Activated T-cell treated with anti-CD3 and anti-CD28 coated beads, Interleukin-2, amount 50 U/mL, for 24 hours (primary cell): ENCODE results near the gene C9orf72.

Source experiments
- DNase-seq: peaks from one replicate; pipeline ENCODE4 v3.0.0-alpha.2; 2020
- H3K27ac Mint-ChIP-seq: 2 replicates; pipeline ENCODE4 v1.8.0; 2020; ENCODE audit warnings: mild to moderate bottlenecking, mixed read lengths
- H3K27me3 Mint-ChIP-seq: 2 replicates; pipeline ENCODE4 v1.8.0; 2020; ENCODE audit warnings: mixed read lengths
- H3K36me3 Mint-ChIP-seq: 2 replicates; pipeline ENCODE4 v1.8.0; 2020; ENCODE audit warnings: low read depth, mixed read lengths
- H3K4me1 Mint-ChIP-seq: 2 replicates; pipeline ENCODE4 v1.8.0; 2020; ENCODE audit warnings: low read depth, mixed read lengths
- H3K4me3 Mint-ChIP-seq: 2 replicates; pipeline ENCODE4 v1.8.0; 2020; ENCODE audit warnings: mild to moderate bottlenecking, moderate library complexity, mixed read lengths
- H3K9me3 Mint-ChIP-seq: 2 replicates; pipeline ENCODE4 v1.8.0; 2020; ENCODE audit warnings: mixed read lengths

C9orf72 gene

GRCh38 chr9:27591672-27592071 is 18.4 kb upstream of the C9orf72 start:
- no peaks in the 10 kb centered on the region for H3K4me1 Mint-ChIP-seq
- no peak for DNase-seq
- H3K9me3 Mint-ChIP-seq, result peaks cover 5% of the 10 kb centered on the region
- no peaks in the 10 kb centered on the region for H3K36me3 Mint-ChIP-seq
- peaks cover 49% of the 10 kb centered on the region for H3K27me3 Mint-ChIP-seq
- H3K27ac Mint-ChIP-seq, result no peak overlapping the region
- H3K4me3 Mint-ChIP-seq, result no peak overlapping the region

GRCh38 chr9:27591093-27591492 is 17.8 kb upstream of the C9orf72 start:
- DNase-seq, result no peak
- Mint-ChIP-seq H3K27ac (no peak overlapping the region), H3K27me3 (peaks cover 54% of the 10 kb centered on the region), H3K4me3 (no peak overlapping the region), H3K36me3 (no peaks in the 10 kb centered on the region), H3K9me3 (peaks cover 5% of the 10 kb centered on the region), H3K4me1 (no peaks in the 10 kb centered on the region)

GRCh38 chr9:27590651-27591050 is 17.4 kb upstream of the C9orf72 start:
- Mint-ChIP-seq H3K27me3 (peaks cover 54% of the 10 kb centered on the region), H3K27ac (no peak overlapping the region), H3K9me3 (peaks cover 5% of the 10 kb centered on the region), H3K4me3 (no peak overlapping the region), H3K4me1 (no peaks in the 10 kb centered on the region), H3K36me3 (no peaks in the 10 kb centered on the region)
- DNase-seq, result no peak

- DNase-seq, result no peak
- no peak overlapping the region for H3K27ac Mint-ChIP-seq
- H3K4me1 Mint-ChIP-seq, result no peaks in the 10 kb centered on the region
- no peak overlapping the region for H3K4me3 Mint-ChIP-seq
- peaks cover 5% of the 10 kb centered on the region for H3K9me3 Mint-ChIP-seq
- no peaks in the 10 kb centered on the region for H3K36me3 Mint-ChIP-seq
- H3K27me3 Mint-ChIP-seq, result peaks cover 56% of the 10 kb centered on the region
Measured at GRCh38 chr9:27589462-27589861, 16.2 kb upstream of the C9orf72 start.

- Mint-ChIP-seq H3K4me3 (no peak overlapping the region), H3K27ac (no peak overlapping the region), H3K4me1 (no peaks in the 10 kb centered on the region), H3K9me3 (peaks cover 5% of the 10 kb centered on the region), H3K27me3 (peaks cover 42% of the 10 kb centered on the region), H3K36me3 (no peaks in the 10 kb centered on the region)
- no peak for DNase-seq
Measured at GRCh38 chr9:27586304-27586703, 13.0 kb upstream of the C9orf72 start.

GRCh38 chr9:27584931-27585330 is 11.7 kb upstream of the C9orf72 start:
- Mint-ChIP-seq H3K4me3 (no peak overlapping the region), H3K27ac (no peak overlapping the region), H3K36me3 (no peaks in the 10 kb centered on the region)

GRCh38 chr9:27582794-27583193 is 9.5 kb upstream of the C9orf72 start:
- no peak overlapping the region for H3K27ac Mint-ChIP-seq
- peaks cover 20% of the 10 kb centered on the region for H3K27me3 Mint-ChIP-seq
- no peaks in the 10 kb centered on the region for H3K4me1 Mint-ChIP-seq
- H3K4me3 Mint-ChIP-seq, result no peak overlapping the region
- H3K36me3 Mint-ChIP-seq, result no peaks in the 10 kb centered on the region
- no peak for DNase-seq
- peaks cover 3% of the 10 kb centered on the region for H3K9me3 Mint-ChIP-seq

More at GRCh38 chr9:27584931-27585330, 11.7 kb upstream of the C9orf72 start:
- no peaks in the 10 kb centered on the region for H3K9me3 Mint-ChIP-seq
- DNase-seq, result no peak
- peaks cover 32% of the 10 kb centered on the region for H3K27me3 Mint-ChIP-seq
- H3K4me1 Mint-ChIP-seq, result no peaks in the 10 kb centered on the region

- H3K27ac Mint-ChIP-seq, result no peak overlapping the region
- no peaks in the 10 kb centered on the region for H3K36me3 Mint-ChIP-seq
- no peaks in the 10 kb centered on the region for H3K4me1 Mint-ChIP-seq
- H3K4me3 Mint-ChIP-seq, result no peak overlapping the region
- peaks cover 3% of the 10 kb centered on the region for H3K9me3 Mint-ChIP-seq
- H3K27me3 Mint-ChIP-seq, result peaks cover 11% of the 10 kb centered on the region
- DNase-seq, result no peak
Measured at GRCh38 chr9:27581826-27582225, 8.5 kb upstream of the C9orf72 start.

GRCh38 chr9:27573634-27574590 is 631 bp upstream of the C9orf72 start:
- Mint-ChIP-seq H3K36me3 (peaks cover 11% of the 10 kb centered on the region), H3K4me3 (peak overlapping the region; percentile 86), H3K9me3 (peaks cover 3% of the 10 kb centered on the region), H3K27ac (peak overlapping the region; percentile 100), H3K27me3 (peaks cover 4% of the 10 kb centered on the region), H3K4me1 (peaks cover 38% of the 10 kb centered on the region)
- peak; percentile 89 for DNase-seq

GRCh38 chr9:27572566-27572917 is 739 bp downstream of the C9orf72 start:
- Mint-ChIP-seq H3K27ac (peak overlapping the region; percentile 100), H3K4me1 (peaks cover 41% of the 10 kb centered on the region)

GRCh38 chr9:27572061-27572460 is 1.2 kb downstream of the C9orf72 start:
- Mint-ChIP-seq H3K36me3 (peaks cover 11% of the 10 kb centered on the region), H3K4me3 (peak overlapping the region; percentile 86), H3K27me3 (peaks cover 4% of the 10 kb centered on the region), H3K9me3 (no peaks in the 10 kb centered on the region), H3K27ac (peak overlapping the region; percentile 100), H3K4me1 (peaks cover 42% of the 10 kb centered on the region)
- DNase-seq, result no peak

More at GRCh38 chr9:27572566-27572917, 739 bp downstream of the C9orf72 start:
- peak overlapping the region; percentile 86 for H3K4me3 Mint-ChIP-seq
- H3K36me3 Mint-ChIP-seq, result peaks cover 11% of the 10 kb centered on the region
- no peaks in the 10 kb centered on the region for H3K9me3 Mint-ChIP-seq
- DNase-seq, result no peak
- peaks cover 4% of the 10 kb centered on the region for H3K27me3 Mint-ChIP-seq

- Mint-ChIP-seq H3K9me3 (no peaks in the 10 kb centered on the region), H3K4me3 (no peak overlapping the region), H3K27me3 (peaks cover 4% of the 10 kb centered on the region), H3K27ac (no peak overlapping the region), H3K4me1 (peaks cover 50% of the 10 kb centered on the region), H3K36me3 (peaks cover 20% of the 10 kb centered on the region)
- DNase-seq, result no peak
Measured at GRCh38 chr9:27571011-27571410, 2.3 kb downstream of the C9orf72 start.

- Mint-ChIP-seq H3K4me3 (no peak overlapping the region), H3K27me3 (peaks cover 4% of the 10 kb centered on the region), H3K27ac (no peak overlapping the region), H3K9me3 (no peaks in the 10 kb centered on the region), H3K36me3 (peaks cover 33% of the 10 kb centered on the region), H3K4me1 (peaks cover 58% of the 10 kb centered on the region)
- no peak for DNase-seq
Measured at GRCh38 chr9:27569406-27569805, 3.9 kb downstream of the C9orf72 start.

GRCh38 chr9:27566118-27566517 is 7.2 kb downstream of the C9orf72 start:
- Mint-ChIP-seq H3K27me3 (no peaks in the 10 kb centered on the region), H3K36me3 (peaks cover 40% of the 10 kb centered on the region), H3K4me1 (peaks cover 41% of the 10 kb centered on the region), H3K4me3 (no peak overlapping the region), H3K9me3 (no peaks in the 10 kb centered on the region), H3K27ac (no peak overlapping the region)
- no peak for DNase-seq

- H3K27ac Mint-ChIP-seq, result no peak overlapping the region
- H3K9me3 Mint-ChIP-seq, result no peaks in the 10 kb centered on the region
- DNase-seq, result no peak
- no peaks in the 10 kb centered on the region for H3K27me3 Mint-ChIP-seq
- H3K4me3 Mint-ChIP-seq, result no peak overlapping the region
- H3K36me3 Mint-ChIP-seq, result peaks cover 44% of the 10 kb centered on the region
- H3K4me1 Mint-ChIP-seq, result peaks cover 37% of the 10 kb centered on the region
Measured at GRCh38 chr9:27565696-27566095, 7.6 kb downstream of the C9orf72 start.
